NCI-H446 treated with DMSO at 0.1 percent for 48 hours (cell line): ENCODE data around the gene MRGPRX4.

Source experiments
- DNase-seq: peaks from one replicate; lab custom pipeline; 2025; lab: John Stamatoyannopoulos, UW

MRGPRX4 gene

GRCh38 chr11:18221274-18221876 lies 48.7 kb downstream of the MRGPRX4 start:
- no peak for DNase-seq

DNA sequence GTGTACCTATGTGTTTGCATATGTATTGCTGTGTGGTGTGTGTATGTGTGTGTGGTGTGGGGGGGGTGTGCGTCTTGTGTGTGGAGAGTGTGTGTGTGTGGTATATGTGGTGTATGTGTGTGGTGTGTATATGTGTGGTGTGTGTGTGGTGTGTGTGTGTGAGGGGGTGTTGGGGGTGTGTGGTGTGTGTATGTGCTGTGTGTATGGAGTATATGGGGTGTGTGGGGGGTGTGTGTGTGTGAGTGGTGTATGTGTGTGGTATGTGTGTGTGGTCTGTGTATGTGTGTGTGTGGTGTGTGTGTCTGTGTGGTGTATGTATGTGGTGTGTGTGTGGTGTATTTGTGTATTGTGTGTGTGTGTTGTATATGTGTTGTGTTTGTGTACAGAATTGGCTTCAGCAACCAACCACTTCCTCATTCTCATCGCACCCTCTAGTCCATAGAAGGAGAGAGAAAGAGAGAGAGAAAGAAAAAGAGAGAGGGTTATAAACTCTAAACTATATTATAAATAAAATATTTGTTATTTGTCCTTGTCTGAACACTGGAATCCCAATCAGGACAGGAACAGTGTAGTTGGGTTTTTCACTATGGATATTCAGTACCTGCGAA lies 50.3 kb downstream of the MRGPRX4 start:
- DNase-seq, result no peak
